B cell (primary cell): Measurements from ENCODE around the gene KCNIP1. TPM values are rescaled to one million over a fixed set of nuclear protein-coding genes. Genes with fewer than 3 reads are reported as not detected.

ENCODE experiments used
- ATAC-seq: fragments of 200-7000 bp; cut with Tn5 transposase; one replicate; pipeline ENCODE4 v1.10.0; 2021; ENCODE audit warnings: low read depth, mild to moderate bottlenecking, moderate number of reproducible peaks, moderate library complexity
- CTCF ChIA-PET: fragments of 350-600 bp; sonication (Branson Sonifier 250); formaldehyde crosslinking; loops from one replicate; lab custom pipeline; 2021; ENCODE audit warnings: antibody characterized with exemption, inconsistent platforms; lab: Charles Lee
- POLR2A ChIA-PET: fragments of 350-600 bp; sonication (Branson Sonifier 250); formaldehyde crosslinking; loops from one replicate; lab custom pipeline; 2021; ENCODE audit warnings: antibody characterized with exemption; lab: Charles Lee
- DNase-seq: peaks from one replicate; pipeline ENCODE4 v3.0.0; 2013
- H2AFZ ChIP-seq: 2 replicates; pipeline ENCODE4 v1.6.1; 2012; ENCODE audit warnings: mild to moderate bottlenecking, low read depth, low read length; ENCODE audit not compliant: insufficient read depth, poor library complexity, severe bottlenecking
- H3K27ac ChIP-seq, 2 donors: 1 replicate in 1 of 2; 2 replicates in 1 of 2; pipeline ENCODE4 v1.5.1; 2012 to 2013; ENCODE audit warnings: low read length in 2 of 2, mild to moderate bottlenecking in 2 of 2, moderate library complexity in 1 of 2
- H3K27me3 ChIP-seq, 4 experiments: fragments of 200-600 bp in 1 of 4; sonication (generic) in 1 of 4; replicated peaks in 1 of 4; 1 replicate in 2 of 4; 2 replicates in 2 of 4; pipeline versions ENCODE4 v1.6.1 to v1.7.0; 2013 to 2016; ENCODE audit warnings: low read length in 3 of 4, mild to moderate bottlenecking in 2 of 4, mixed read lengths in 1 of 4, moderate library complexity in 1 of 4; ENCODE audit not compliant: insufficient read depth in 4 of 4, control insufficient read depth in 3 of 4; ENCODE audit errors: control extremely low read depth in 1 of 4
- H3K36me3 ChIP-seq, 2 experiments: replicated peaks in 1 of 2; 1 replicate in 1 of 2; 2 replicates in 1 of 2; pipeline versions ENCODE4 v1.6.1 to v1.7.1; 2013; ENCODE audit warnings: low read length in 1 of 2; ENCODE audit not compliant: insufficient read depth in 2 of 2, control insufficient read depth in 1 of 2; ENCODE audit errors: control extremely low read depth in 1 of 2, extremely low read depth in 1 of 2
- H3K4me1 ChIP-seq, 2 donors: fragments of 200-600 bp in 1 of 2; sonication (generic) in 1 of 2; 1 replicate in 1 of 2; 2 replicates in 1 of 2; pipeline versions ENCODE4 v1.5.1 to v1.6.1; 2013 to 2017; ENCODE audit warnings: low read length in 2 of 2; ENCODE audit not compliant: control insufficient read depth in 2 of 2, insufficient read depth in 2 of 2
- H3K4me2 ChIP-seq: replicated peaks from 2 replicates; pipeline ENCODE3; 2012; ENCODE audit warnings: mild to moderate bottlenecking, low read depth, low read length; ENCODE audit not compliant: poor library complexity, severe bottlenecking
- H3K4me3 ChIP-seq, 5 experiments: fragments of 200-600 bp in 1 of 5; sonication (generic) in 1 of 5; 1 replicate in 3 of 5; 2 replicates in 2 of 5; pipeline versions ENCODE4 v1.5.1 to v1.7.0; 2011 to 2016; ENCODE audit warnings: low read length in 4 of 5, mild to moderate bottlenecking in 4 of 5, low read depth in 2 of 5, control low read depth in 1 of 5, moderate library complexity in 1 of 5; ENCODE audit not compliant: insufficient read depth in 1 of 5; ENCODE audit errors: control extremely low read depth in 1 of 5, extremely low read depth in 1 of 5
- H3K79me2 ChIP-seq: fragments of 200-600 bp; sonication (generic); one replicate; pipeline ENCODE4 v1.6.0; 2016; ENCODE audit warnings: low read length; ENCODE audit not compliant: control insufficient read depth, insufficient read depth
- H3K9ac ChIP-seq: fragments of 200-600 bp; sonication (generic); 2 replicates; pipeline ENCODE4 v1.6.1; 2017; ENCODE audit warnings: mild to moderate bottlenecking, low read length, moderate library complexity
- H3K9me3 ChIP-seq, 3 donors: one replicate each; pipeline versions ENCODE4 v1.6.1 to v1.7.1; 2013; ENCODE audit warnings: low read length in 2 of 3; ENCODE audit not compliant: control insufficient read depth in 2 of 3, insufficient read depth in 1 of 3; ENCODE audit errors: control extremely low read depth in 1 of 3
- H4K20me1 ChIP-seq: 2 replicates; pipeline ENCODE4 v1.6.0; 2012; ENCODE audit warnings: mild to moderate bottlenecking, low read length; ENCODE audit not compliant: insufficient read depth, control insufficient read depth, poor library complexity, severe bottlenecking
- H3K27ac Mint-ChIP-seq: one replicate; pipeline ENCODE4 v1.8.0; 2021; ENCODE audit warnings: mixed read lengths
- H3K27me3 Mint-ChIP-seq: one replicate; pipeline ENCODE4 v1.8.0; 2021; ENCODE audit warnings: mixed read lengths
- H3K4me1 Mint-ChIP-seq: one replicate; pipeline ENCODE4 v1.8.0; 2021; ENCODE audit warnings: mixed read lengths
- H3K4me3 Mint-ChIP-seq: one replicate; pipeline ENCODE4 v1.8.0; 2021; ENCODE audit warnings: mixed read lengths
- H3K9me3 Mint-ChIP-seq: one replicate; pipeline ENCODE4 v1.8.0; 2022; ENCODE audit warnings: mixed read lengths; ENCODE audit not compliant: insufficient read depth
- CTCF ChIP-seq: fragments of 200-600 bp; IDR thresholded peaks from one replicate; pipeline ENCODE4 v1.8.0; 2022; ENCODE audit warnings: antibody characterized with exemption, mild to moderate bottlenecking
- EZH2 ChIP-seq: IDR thresholded peaks from 2 replicates; pipeline ENCODE4 v1.6.1; 2012; ENCODE audit warnings: borderline replicate concordance, low read depth, mild to moderate bottlenecking, moderate library complexity, low read length; ENCODE audit not compliant: insufficient read depth, poor library complexity, severe bottlenecking
- WGBS: methylation state at CpG from one replicate; pipeline ENCODE4 v1.1.5; 2013; ENCODE audit warnings: missing lambda C conversion rate; ENCODE audit not compliant: insufficient coverage; 5-methylcytosine and 5-hydroxymethylcytosine counted together
- intact Hi-C: fragments of 100-400 bp; cut with micrococcal nuclease; formaldehyde crosslinking; loops from one replicate; pipeline ENCODE4 v1.10.0; 2022
- polyA plus RNA-seq: library from polyadenylated mRNA; depleted of rRNA; stranded (reverse); fragments of >200 nt; gene quantifications from 2 replicates; pipeline ENCODE4 v1.2.3, GENCODE V29; 2012
- total RNA-seq, 2 donors: library from RNA; stranded (reverse); fragments of 120-200 nt in 1 of 2; gene quantifications; 1 replicate in 1 of 2; 2 replicates in 1 of 2; pipeline versions ENCODE4 v1.2.3 to v1.2.4, GENCODE V29; 2013 to 2022

KCNIP1 gene
- total and polyA plus RNA-seq, 2 donors (not counting 1 experiment from before 2014, with no cell fraction given): not detected

DNA sequence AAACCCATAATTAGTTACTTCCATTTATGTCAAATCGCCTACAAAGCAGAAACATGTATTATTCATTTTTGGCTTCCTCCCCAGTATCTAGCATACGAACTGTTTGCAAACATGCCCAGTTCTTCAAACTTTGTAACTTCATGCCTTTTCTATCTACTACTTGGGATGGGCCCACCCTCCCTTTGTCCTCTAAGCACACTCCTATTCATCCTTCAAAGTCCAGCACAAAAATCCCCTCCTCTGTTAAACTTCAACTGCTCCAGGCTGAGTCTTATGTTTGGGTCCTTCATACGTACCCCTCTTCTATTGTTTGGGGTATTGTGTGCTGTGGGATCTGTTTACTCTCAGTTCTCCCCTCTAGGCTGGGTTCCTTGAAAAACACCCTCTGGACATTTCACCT, 55.5 kb downstream of the KCNIP1 start:
- no peak for TF ChIP-seq CTCF
- TF ChIP-seq EZH2: no peak
- no peak overlapping the region for H3K27ac Mint-ChIP-seq
- DNase-seq: no peak
- Histone ChIP-seq H3K36me3 (no peaks in the 10 kb centered on the region), H3K79me2 (no peaks in the 10 kb centered on the region), H4K20me1 (no peaks in the 10 kb centered on the region), H3K4me2 (no peak overlapping the region), H3K27me3 (peaks cover 0 to 4% (median 0%) of the 10 kb centered on the region in 4 experiments), H3K4me3 (no peak overlapping the region), H3K27ac (no peak overlapping the region), H3K9me3 (peaks cover 0 to 4% (median 0%) of the 10 kb centered on the region in 3 donors), H3K9ac (no peak overlapping the region), H3K4me1 (no peaks in the 10 kb centered on the region), H2AFZ (no peak overlapping the region)
- no peak for ATAC-seq
- ChIA-PET POLR2A (no interaction called here), CTCF (no interaction called here)
- H3K4me3 Mint-ChIP-seq: no peak overlapping the region
- no peaks in the 10 kb centered on the region for H3K9me3 Mint-ChIP-seq
- WGBS: no CpG with 5 or more reads among the region's 3 CpGs
- H3K27me3 Mint-ChIP-seq: peaks cover 15% of the 10 kb centered on the region
- intact Hi-C loops: no loop called here
- H3K4me1 Mint-ChIP-seq: no peaks in the 10 kb centered on the region

DNA sequence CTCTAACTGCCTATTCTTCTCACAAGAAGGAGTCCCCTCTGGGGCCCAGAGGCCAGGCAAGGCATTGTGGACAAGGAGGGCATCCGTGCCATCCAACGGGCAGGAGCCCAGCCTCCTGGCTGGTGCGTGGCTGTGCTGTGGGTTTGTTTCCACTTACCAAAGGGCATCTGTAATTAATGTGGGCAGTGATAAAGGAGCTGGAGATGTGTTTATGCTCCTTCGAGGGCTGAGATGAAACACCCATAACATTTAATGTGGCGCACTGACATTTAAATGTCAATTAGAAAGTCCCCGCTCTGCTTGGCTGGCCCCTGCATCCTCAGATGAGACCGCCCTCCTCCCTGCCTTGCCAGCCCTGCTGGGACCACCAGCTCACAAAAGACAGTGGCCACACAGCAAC, 57.1 kb downstream of the KCNIP1 start:
- TF ChIP-seq CTCF: no peak
- TF ChIP-seq EZH2: no peak
- Mint-ChIP-seq H3K27ac (no peak overlapping the region), H3K9me3 (no peaks in the 10 kb centered on the region), H3K27me3 (peaks cover 20% of the 10 kb centered on the region), H3K4me3 (no peak overlapping the region), H3K4me1 (no peaks in the 10 kb centered on the region)
- no peaks in the 10 kb centered on the region for H4K20me1 ChIP-seq
- no peaks in the 10 kb centered on the region for H3K4me1 ChIP-seq
- ATAC-seq: no peak
- CTCF ChIA-PET: no interaction called here
- H3K9ac ChIP-seq: no peak overlapping the region
- no peak overlapping the region for H3K4me3 ChIP-seq
- WGBS: 90% methylated on average over 6 of the region's 7 CpGs
- no peaks in the 10 kb centered on the region for H3K27me3 ChIP-seq
- H2AFZ ChIP-seq: no peak overlapping the region
- no peak overlapping the region for H3K27ac ChIP-seq
- POLR2A ChIA-PET: no interaction called here
- DNase-seq: no peak
- no peaks in the 10 kb centered on the region for H3K9me3 ChIP-seq
- H3K79me2 ChIP-seq: no peaks in the 10 kb centered on the region
- no peak overlapping the region for H3K4me2 ChIP-seq
- intact Hi-C loops: no loop called here
- no peaks in the 10 kb centered on the region for H3K36me3 ChIP-seq
